Thyroid gland (tissue), 4 donors: ENCODE results near the gene ITGAE. TPM values are rescaled to one million over a fixed set of nuclear protein-coding genes. Genes with fewer than 3 reads are reported as not detected.

Source experiments
- DNase-seq, 2 donors: peaks; one replicate each; pipeline ENCODE4 v3.0.0-alpha.2; 2019
- H3K27ac ChIP-seq, 3 donors: fragments of 200-600 bp; sonication (generic); 1 replicate in 2 of 3; 2 replicates in 1 of 3; pipeline ENCODE4 v1.5.1; 2016 to 2019; ENCODE audit warnings: mild to moderate bottlenecking in 1 of 3, moderate library complexity in 1 of 3
- H3K27me3 ChIP-seq: fragments of 200-600 bp; sonication (generic); one replicate; pipeline ENCODE4 v1.5.1; 2019
- H3K36me3 ChIP-seq, 2 donors: fragments of 200-600 bp; sonication (generic); one replicate each; pipeline ENCODE4 v1.5.1; 2016 to 2019
- H3K4me1 ChIP-seq, 2 donors: fragments of 200-600 bp; sonication (generic); one replicate each; pipeline ENCODE4 v1.5.1; 2017 to 2019
- H3K4me3 ChIP-seq, 3 donors: fragments of 200-600 bp; sonication (generic); replicated peaks in 1 of 3; 1 replicate in 2 of 3; 2 replicates in 1 of 3; pipeline ENCODE4 v1.5.1; 2016; ENCODE audit warnings: mild to moderate bottlenecking in 1 of 3
- H3K9me3 ChIP-seq: fragments of 200-600 bp; sonication (generic); one replicate; pipeline ENCODE4 v1.5.1; 2017
- CTCF ChIP-seq, 6 experiments: fragments of 200-600 bp in 3 of 6; fragments of 450-650 bp in 3 of 6; sonication (generic) in 3 of 6; IDR thresholded peaks; one replicate each; pipeline ENCODE4 v1.5.1; 2016 to 2019; ENCODE audit warnings: antibody characterized with exemption in 6 of 6, mild to moderate bottlenecking in 2 of 6, inconsistent platforms in 1 of 6, moderate library complexity in 1 of 6
- POLR2A ChIP-seq, 2 donors: fragments of 450-650 bp; IDR thresholded peaks; one replicate each; pipeline ENCODE4 v1.6.1; 2017; ENCODE audit warnings: antibody characterized with exemption in 2 of 2, mild to moderate bottlenecking in 2 of 2, moderate library complexity in 1 of 2
- WGBS, 2 donors: methylation state at CpG; one replicate each; pipeline ENCODE4 v1.1.5; 2017; 5-methylcytosine and 5-hydroxymethylcytosine counted together
- intact Hi-C: fragments of 100-400 bp; cut with DNase I; formaldehyde crosslinking; loops from one replicate; pipeline ENCODE4 v1.15.1; 2023
- total RNA-seq, 4 donors: library from RNA; depleted of rRNA; stranded (reverse); fragments of >200 nt; gene quantifications; one replicate each; pipeline ENCODE4 v1.2.3, GENCODE V29; 2016

ITGAE gene
- total RNA-seq = 10 to 100 TPM in 3 of 4 donors, 1 to 10 TPM in 1; 5.5 to 31.9 (median 19.4) TPM

GRCh38 chr17:3800362-3801271 lies at the start of gene ITGAE:
ITGAE (minus strand) TSS chr17:3801188; CDS start chr17:3801144, 44 bp downstream.
- Histone ChIP-seq H3K9me3 (no peaks in the 10 kb centered on the region), H3K36me3 (no peaks in the 10 kb centered on the region), H3K27me3 (no peaks in the 10 kb centered on the region), H3K4me1 (peaks cover 5 to 15% of the 10 kb centered on the region in 2 donors), H3K4me3 (no peak within 1 kb of the TSS), H3K27ac (no peak within 1 kb of the TSS)
- intact Hi-C loops = no loop called here
- TF ChIP-seq CTCF (IDR thresholded peaks at IDR 0.05) (no peak), POLR2A (IDR thresholded peaks at IDR 0.05) (no peak)
- WGBS, 2 donors = 64 to 81% methylated on average over 7 to 13 of the region's 17 CpGs
- DNase-seq = no peak

GRCh38 chr17:3848229-3848835 lies 47.3 kb upstream of the ITGAE start:
- peaks cover 10 to 11% of the 10 kb centered on the region in 2 donors for H3K4me1 ChIP-seq
- no peaks in the 10 kb centered on the region for H3K27me3 ChIP-seq
- H3K36me3 ChIP-seq = no peaks in the 10 kb centered on the region
- intact Hi-C loops = no loop called here
- 78 to 82% methylated on average over 9 of the region's 9 CpGs for WGBS, 2 donors
- no peak overlapping the region for H3K4me3 ChIP-seq
- H3K9me3 ChIP-seq = no peaks in the 10 kb centered on the region
- no peak for DNase-seq
- TF ChIP-seq POLR2A (IDR thresholded peaks at IDR 0.05) (no peak), CTCF (IDR thresholded peaks at IDR 0.05) (no peak)
- H3K27ac ChIP-seq = no peak overlapping the region

- Histone ChIP-seq H3K9me3 (no peaks in the 10 kb centered on the region), H3K27ac (no peak overlapping the region), H3K4me3 (no peak overlapping the region), H3K4me1 (peaks cover 10 to 11% of the 10 kb centered on the region in 2 donors), H3K36me3 (peaks cover 0 to 3% of the 10 kb centered on the region in 2 donors), H3K27me3 (no peaks in the 10 kb centered on the region)
- DNase-seq = no peak
- 92 to 94% methylated on average over 9 of the region's 9 CpGs for WGBS, 2 donors
- intact Hi-C loops = no loop called here
- no peak for TF ChIP-seq POLR2A (IDR thresholded peaks at IDR 0.05)
- no peak for TF ChIP-seq CTCF (IDR thresholded peaks at IDR 0.05)
Observed at GRCh38 chr17:3847165-3847670, 46.2 kb upstream of the ITGAE start.

GRCh38 chr17:3846437-3847164 lies 45.6 kb upstream of the ITGAE start:
- WGBS, 2 donors = 46 to 47% methylated on average over 17 of the region's 17 CpGs
- Histone ChIP-seq H3K4me1 (peaks cover 10 to 11% of the 10 kb centered on the region in 2 donors), H3K9me3 (no peaks in the 10 kb centered on the region), H3K27me3 (no peaks in the 10 kb centered on the region), H3K36me3 (peaks cover 0 to 9% of the 10 kb centered on the region in 2 donors), H3K27ac (peak overlapping the region in 1 of 3 donors; percentile 96), H3K4me3 (peak overlapping the region in 1 of 3 donors; percentile 95)
- TF ChIP-seq CTCF (IDR thresholded peaks at IDR 0.05) (no peak), POLR2A (IDR thresholded peaks at IDR 0.05) (no peak)
- DNase-seq = no peak
- intact Hi-C loops = no loop called here
